Body of pancreas (tissue), 4 donors: Measurements from ENCODE around the gene LPP.

Experiments
- CTCF ChIP-seq, 7 experiments: fragments of 450-650 bp in 4 of 7; fragments of 200-600 bp in 3 of 7; sonication (generic) in 3 of 7; IDR thresholded peaks; one replicate each; pipeline ENCODE4 v1.5.1; 2016 to 2019; ENCODE audit warnings: antibody characterized with exemption in 7 of 7
- POLR2A ChIP-seq, 3 donors: fragments of 450-650 bp; IDR thresholded peaks; one replicate each; pipeline ENCODE4 v1.6.1; 2016; ENCODE audit warnings: antibody characterized with exemption in 3 of 3, mild to moderate bottlenecking in 2 of 3

GRCh38 chr3:188434594-188434993 lies 280.6 kb downstream of the LPP start:
- no peak for TF ChIP-seq CTCF (IDR thresholded peaks at IDR 0.05)
- TF ChIP-seq POLR2A (IDR thresholded peaks at IDR 0.05) = no peak
